Measurements from ENCODE around the gene SMIM27. TPM values are rescaled to one million over a fixed set of nuclear protein-coding genes. Genes with fewer than 3 reads are reported as not detected.
A peak's percentile ranks its signal among the peaks of the same experiment; 100 is the strongest.

SMIM27 gene
- total and polyA plus RNA-seq, 9 of the 15 experiments (the other 6 are each of a cell fraction or from before 2014, with no cell fraction given) = 2.9 to 16.1 (median 7.9) TPM

GRCh38 chr9:32572900-32573523 is 20.9 kb downstream of the SMIM27 start, which contains the start of gene NDUFB6 (continued):
- TF ChIP-seq VEZF1 (CRISPR knock-in tag; IDR thresholded peaks at IDR 0.05) (0 out of 2 replicates have a peak, but pooled peaks have one; percentile 15), ATF7 (IDR thresholded peaks at IDR 0.05) (peak; percentile 80), TCF7 (IDR thresholded peaks at IDR 0.05; ENCODE audit: borderline replicate concordance) (no peak), ERF (CRISPR knock-in tag; IDR thresholded peaks at IDR 0.05) (no peak), ESRRB (CRISPR knock-in tag; IDR thresholded peaks at IDR 0.05; ENCODE audit: borderline replicate concordance) (no peak), ZNF23 (CRISPR knock-in tag; IDR thresholded peaks at IDR 0.05) (no peak), ZFP36 (IDR thresholded peaks at IDR 0.05; ENCODE audit: low read depth, low read length, partially characterized antibody) (peak; percentile 7), SOX6 (IDR thresholded peaks at IDR 0.05) (no peak), TFAP4 (CRISPR knock-in tag; IDR thresholded peaks at IDR 0.05; ENCODE audit: borderline replicate concordance) (peak; percentile 52; the same call in 1 of the 2 replicates), SRSF1 (IDR thresholded peaks at IDR 0.05; ENCODE audit: low read depth, low read length) (no peak), ZC3H8 (IDR thresholded peaks at IDR 0.05) (no peak), ZBTB33 (CRISPR knock-in tag; IDR thresholded peaks at IDR 0.05) (no peak), NFRKB (IDR thresholded peaks at IDR 0.05; ENCODE audit: low read depth) (0 out of 2 replicates have a peak, but pooled peaks have one; percentile 27), KLF16 (IDR thresholded peaks at IDR 0.05) (no peak)
- TF ChIP-seq, protein P1, sequence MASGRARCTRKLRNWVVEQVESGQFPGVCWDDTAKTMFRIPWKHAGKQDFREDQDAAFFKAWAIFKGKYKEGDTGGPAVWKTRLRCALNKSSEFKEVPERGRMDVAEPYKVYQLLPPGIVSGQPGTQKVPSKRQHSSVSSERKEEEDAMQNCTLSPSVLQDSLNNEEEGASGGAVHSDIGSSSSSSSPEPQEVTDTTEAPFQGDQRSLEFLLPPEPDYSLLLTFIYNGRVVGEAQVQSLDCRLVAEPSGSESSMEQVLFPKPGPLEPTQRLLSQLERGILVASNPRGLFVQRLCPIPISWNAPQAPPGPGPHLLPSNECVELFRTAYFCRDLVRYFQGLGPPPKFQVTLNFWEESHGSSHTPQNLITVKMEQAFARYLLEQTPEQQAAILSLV (tag; IDR thresholded peaks at IDR 0.05) = no peak
- TF ChIP-seq, protein P2, sequence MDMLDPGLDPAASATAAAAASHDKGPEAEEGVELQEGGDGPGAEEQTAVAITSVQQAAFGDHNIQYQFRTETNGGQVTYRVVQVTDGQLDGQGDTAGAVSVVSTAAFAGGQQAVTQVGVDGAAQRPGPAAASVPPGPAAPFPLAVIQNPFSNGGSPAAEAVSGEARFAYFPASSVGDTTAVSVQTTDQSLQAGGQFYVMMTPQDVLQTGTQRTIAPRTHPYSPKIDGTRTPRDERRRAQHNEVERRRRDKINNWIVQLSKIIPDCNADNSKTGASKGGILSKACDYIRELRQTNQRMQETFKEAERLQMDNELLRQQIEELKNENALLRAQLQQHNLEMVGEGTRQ (CRISPR knock-in tag; IDR thresholded peaks at IDR 0.05) = no peak
- TF ChIP-seq, protein P3, sequence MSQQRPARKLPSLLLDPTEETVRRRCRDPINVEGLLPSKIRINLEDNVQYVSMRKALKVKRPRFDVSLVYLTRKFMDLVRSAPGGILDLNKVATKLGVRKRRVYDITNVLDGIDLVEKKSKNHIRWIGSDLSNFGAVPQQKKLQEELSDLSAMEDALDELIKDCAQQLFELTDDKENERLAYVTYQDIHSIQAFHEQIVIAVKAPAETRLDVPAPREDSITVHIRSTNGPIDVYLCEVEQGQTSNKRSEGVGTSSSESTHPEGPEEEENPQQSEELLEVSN (IDR thresholded peaks at IDR 0.05; ENCODE audit: borderline replicate concordance in 1 of 2, extremely low read depth in 1 of 2, insufficient read depth in 1 of 2, insufficient read length in 1 of 2, low read depth in 1 of 2, low read length in 1 of 2, poor library complexity in 1 of 2, severe bottlenecking in 1 of 2) = peak; percentile 65 to 71
- TF ChIP-seq, protein P4, sequence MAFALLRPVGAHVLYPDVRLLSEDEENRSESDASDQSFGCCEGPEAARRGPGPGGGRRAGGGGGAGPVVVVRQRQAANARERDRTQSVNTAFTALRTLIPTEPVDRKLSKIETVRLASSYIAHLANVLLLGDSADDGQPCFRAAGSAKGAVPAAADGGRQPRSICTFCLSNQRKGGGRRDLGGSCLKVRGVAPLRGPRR (CRISPR knock-in tag; IDR thresholded peaks at IDR 0.05) = no peak
- TF ChIP-seq, protein P5, sequence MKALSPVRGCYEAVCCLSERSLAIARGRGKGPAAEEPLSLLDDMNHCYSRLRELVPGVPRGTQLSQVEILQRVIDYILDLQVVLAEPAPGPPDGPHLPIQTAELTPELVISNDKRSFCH (CRISPR knock-in tag; IDR thresholded peaks at IDR 0.05) = no peak
- TF ChIP-seq, protein P5 (tag; IDR thresholded peaks at IDR 0.05) = no peak
